SIG-M5 treated with dmso at 0.1 percent for 504 hours (cell line): ENCODE measurements around the gene HABP2.

Experiments
- DNase-seq: peaks from one replicate; lab custom pipeline; 2025; ENCODE audit not compliant: unreplicated experiment; lab: John Stamatoyannopoulos, UW

The HABP2 gene

DNA sequence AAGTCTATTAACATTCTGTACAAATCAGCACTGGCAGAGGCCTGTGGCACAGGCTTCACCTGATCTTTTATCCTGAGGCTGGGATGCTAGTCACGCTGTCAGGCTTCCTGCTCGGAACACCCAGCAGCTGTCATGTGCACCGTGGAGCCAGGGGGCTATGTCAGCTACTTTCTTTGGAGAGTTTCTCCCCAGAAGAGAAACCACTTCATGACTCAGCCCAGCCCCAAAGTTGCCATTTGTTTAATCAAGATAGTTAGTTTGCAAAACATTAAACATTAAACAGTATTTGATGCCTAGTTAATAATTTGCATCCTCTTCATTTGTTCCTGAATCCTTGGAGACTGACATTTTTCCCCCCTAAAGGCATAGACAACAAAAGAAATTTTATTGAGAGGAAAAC lies at the start of gene HABP2:
TSS of gene HABP2 (plus strand) at position 353 of the 400 bp plus-strand sequence. CDS start 69 bp downstream, outside the sequence.
- no peak for DNase-seq

DNA sequence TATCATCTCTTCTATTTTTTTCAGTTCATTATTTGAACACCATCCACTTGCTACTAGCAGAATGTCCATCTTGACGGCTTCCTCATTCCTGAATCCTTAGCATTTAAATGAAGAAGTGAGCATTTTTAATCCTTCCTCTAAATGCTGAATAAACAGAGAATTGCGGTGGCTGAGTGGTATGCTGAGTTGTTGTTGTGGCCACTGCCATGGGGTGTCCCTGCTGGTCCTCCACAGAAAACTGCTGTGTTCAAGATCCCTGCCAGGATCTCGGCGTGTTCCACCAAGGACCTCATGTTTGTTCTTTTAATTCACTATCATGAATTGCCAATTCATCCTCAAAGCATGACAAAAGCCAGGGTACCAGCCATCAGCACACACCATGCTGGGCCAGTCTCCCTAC lies 48.9 kb upstream of the HABP2 start:
- no peak for DNase-seq

DNA sequence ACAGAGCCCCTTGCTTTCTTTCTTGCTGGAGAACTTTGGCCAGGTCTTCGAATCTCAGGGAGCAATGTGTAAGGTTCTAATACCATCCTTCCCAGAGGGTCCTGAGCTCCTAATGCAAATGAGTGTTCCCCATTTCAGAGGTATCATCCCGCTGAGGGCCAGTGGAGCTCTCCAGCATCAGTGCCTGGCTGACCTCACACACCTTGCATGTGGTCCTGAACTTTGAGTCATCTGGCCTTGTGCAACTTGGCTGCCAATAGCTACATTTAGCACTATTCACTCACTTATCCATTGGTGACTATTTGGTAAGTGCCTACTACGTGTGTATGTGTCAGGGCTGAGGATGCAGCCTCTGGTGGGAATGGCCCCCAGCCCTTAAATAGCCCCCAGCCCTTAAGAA lies 48.4 kb upstream of the HABP2 start:
- no peak for DNase-seq

DNA sequence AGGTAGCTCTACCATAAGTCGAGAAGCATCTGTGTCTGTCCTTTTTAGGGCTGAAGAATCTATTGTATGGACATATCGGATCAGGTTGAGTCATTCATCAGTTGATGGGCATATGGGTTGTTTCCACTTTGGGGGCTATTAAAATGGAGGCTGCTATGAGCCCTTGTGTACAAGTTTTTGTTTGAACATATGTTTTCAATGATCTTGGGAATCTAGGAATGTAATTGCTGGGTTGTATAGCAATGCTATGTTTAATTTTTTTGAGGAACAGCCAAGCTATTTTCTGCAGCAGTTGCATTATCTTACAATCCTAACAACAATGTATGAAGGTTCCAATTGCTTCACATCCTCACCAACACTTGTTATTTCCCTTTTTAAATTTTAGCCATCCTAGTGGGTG lies 46.4 kb upstream of the HABP2 start:
- DNase-seq, result no peak

DNA sequence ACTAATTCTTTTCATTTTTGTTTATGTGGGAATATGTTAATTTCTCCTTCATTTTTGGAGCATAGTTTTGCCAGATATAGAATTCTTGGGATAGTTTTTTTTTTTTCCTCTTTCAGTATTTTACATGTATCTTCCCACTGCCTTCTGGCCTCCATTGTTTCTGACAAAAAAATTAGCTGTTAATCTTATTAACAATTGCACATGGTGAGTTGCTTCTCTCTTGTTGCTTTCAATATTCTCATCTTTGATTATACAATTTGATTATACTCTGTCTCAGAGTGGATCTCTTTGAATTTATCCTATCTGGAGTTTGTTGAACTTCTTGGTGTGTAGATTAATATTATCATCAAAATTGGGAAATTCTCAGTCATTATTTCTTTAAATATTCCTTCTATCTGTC lies 41.4 kb upstream of the HABP2 start:
- DNase-seq, result no peak

DNA sequence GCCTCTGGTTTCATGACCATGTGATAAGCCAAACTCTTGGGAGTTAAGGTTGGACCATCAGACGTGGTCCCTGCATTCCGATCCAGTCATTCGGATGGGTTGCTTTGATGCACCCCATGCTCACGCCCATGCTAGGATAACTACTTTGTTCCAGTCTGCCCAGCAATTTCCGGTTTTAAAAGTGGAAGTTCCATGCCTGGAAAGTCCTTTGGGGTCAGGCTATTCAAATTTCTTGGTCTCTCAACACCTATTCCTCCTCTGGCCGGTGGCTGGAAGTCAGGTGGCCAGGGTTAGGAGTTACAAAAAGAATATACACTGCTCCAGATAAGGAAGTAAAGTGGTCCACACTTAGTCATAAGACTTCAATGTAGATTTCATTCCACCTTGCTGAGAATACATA lies 37.7 kb upstream of the HABP2 start:
- DNase-seq, result no peak

DNA sequence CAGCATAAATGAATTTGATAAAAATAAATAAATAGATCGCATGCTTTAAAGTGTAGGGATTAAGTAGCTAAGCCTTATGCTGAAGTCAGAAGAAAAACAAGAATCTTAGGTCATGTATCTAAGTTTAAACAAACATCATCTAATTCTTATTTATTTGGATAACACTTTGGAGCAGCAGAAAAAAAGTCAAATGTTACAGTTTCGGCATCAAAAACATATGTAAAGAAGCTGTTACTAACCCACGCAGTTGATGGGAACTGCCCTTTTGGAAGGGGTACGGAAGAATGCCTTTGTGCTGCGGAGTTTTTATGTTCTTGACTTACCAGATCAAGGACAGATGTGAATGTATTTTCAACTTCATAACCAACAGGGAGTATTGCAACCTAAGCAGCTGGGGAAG lies 37.3 kb upstream of the HABP2 start:
- no peak for DNase-seq

DNA sequence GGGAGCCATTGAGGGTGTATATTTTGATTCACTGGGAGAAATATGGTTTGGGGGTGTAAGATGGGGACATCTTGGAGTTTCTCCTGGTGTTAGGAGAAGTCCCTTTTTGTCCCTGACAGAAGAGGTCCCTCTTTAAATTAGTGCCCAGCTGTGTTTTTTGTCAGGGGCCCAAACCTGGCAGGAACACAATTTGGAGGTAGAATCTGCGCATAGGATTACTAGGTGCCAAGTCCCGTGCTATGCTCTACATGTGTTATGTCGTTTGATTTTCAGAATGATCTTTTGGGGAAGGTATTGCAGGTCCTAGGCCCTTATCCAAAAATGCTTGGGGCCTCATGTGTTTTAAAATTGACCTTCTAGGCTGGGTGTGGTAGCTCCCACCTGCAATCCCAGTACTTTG lies 36.8 kb upstream of the HABP2 start:
- DNase-seq, result no peak

DNA sequence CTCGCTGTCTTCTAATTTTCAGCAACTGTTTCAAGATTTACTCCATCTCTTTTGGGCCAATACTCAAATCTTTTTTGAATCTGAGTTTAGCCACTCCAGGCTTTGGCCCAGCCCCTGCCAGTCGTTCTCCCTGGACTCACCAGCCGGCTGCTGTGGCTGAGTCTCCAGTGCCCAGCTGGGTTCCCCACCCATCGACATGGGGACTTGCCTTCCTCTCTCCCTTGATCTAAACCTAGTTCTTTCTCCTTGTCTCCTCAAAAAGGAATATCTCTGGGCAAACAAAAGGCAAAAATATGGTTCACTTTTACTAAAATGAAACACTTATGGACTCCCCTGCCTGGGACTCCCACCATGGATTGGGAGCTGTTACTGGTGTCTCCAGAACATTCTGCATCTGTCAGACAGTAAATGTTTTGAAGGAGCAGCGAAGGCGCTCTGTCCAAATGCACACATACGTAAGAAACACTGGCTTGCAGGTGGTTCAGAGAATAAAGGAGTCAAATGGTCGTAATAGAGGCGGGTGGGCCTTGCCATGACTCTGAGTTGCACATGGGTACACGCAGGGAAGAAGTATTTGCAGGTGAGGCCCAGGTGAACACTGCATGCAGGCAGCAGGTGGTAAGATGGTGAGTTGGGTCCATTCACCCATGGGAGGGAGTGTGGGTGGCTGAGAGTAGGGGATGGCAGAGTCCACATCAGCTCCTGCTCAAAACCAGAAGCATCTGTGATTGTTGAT lies 35.5 kb upstream of the HABP2 start:
- DNase-seq, result no peak

DNA sequence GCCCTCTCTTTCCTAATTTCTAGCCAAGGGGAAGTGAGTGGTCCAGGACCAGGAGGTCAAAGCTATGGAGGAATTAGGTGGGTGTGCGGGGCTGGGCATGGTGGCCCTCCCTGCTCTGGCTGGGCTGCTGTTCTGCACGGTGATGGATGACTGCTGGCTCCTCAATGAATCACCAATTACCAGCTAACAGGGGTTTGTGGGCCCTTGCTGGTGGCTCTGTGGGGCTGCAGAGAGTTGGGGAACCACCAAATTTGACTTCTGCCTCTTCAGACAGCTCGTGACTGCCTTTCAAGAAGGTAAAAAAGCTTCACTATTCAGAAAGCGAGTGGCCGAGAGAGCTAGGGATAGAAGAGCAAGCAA lies 35.0 kb upstream of the HABP2 start:
- DNase-seq, result no peak

DNA sequence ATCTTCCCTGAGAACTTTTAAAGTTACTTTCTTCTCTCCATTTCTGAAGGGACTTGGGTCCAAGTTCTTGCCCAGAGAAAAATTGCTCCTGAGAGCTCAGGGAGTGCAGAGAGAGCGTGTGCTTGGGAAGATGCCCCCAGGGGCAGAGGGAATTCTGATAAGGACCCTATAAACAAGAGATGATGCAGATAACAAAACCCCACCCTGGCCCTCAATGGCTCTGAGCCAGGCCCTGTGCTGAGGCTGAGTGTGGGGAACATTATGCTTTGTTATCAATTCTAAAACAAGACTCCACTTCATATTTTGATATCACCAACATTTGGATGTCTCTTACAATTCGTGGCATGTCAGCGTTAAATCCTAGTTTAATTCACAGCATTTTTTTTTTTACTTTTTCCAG lies 34.4 kb upstream of the HABP2 start:
- DNase-seq, result no peak

DNA sequence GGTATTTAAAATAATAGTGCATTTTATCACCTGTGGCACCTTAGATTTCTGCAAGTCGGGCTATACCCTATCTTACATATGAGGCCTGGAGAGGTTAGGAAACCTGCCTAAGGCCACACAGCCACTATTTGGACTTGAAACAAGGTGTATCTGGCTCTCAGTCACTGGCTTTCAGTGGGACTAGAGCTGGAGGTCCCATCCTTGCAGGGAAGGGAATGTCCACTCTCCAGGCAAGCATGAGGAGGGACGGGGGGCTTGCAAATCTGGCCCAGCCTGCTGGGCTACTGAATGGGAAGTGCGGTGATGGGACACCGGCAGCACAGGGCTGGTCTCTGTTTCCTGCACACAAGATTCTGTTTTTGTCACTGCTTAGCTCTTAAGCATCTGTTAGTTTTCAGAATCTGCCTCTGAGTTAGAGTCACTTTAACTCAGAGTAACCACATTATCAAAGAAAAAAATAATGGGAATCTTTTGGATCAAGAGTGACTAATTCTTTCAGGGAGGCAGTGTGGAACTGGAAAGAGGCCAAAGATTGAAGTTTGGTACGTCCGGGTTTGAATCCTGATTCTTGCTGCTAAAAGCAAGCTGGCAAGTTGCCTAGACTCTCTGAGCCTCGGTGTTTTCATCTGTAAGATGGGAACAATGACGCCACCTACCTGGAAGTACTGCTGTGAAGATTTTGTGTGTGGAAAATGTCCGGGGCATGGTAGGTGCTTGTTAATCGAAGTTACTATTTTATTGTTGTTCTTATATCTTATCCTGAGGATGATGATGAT lies 33.8 kb upstream of the HABP2 start:
- no peak for DNase-seq

DNA sequence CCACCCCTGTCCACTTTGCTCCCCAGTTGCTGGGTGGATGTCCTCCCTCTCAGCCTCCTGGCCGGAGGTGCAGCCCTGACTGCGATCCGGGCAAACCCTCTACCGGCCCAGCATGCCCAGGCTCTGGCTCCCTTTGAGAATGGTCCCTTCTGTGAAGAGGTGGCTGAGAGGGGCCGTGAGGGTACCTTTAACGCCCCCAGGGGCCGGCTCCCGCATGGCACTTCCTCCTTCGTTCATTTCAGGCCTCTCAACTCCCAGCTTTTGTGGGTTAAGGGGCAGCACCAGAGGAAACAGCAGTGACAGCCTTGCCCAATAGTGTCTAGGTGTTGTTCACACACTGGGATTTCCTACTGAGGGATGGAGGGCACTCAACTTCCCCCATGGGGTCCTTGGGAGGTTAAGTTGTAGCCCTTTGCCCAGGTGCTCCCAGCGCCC lies 33.2 kb upstream of the HABP2 start:
- no peak for DNase-seq

DNA sequence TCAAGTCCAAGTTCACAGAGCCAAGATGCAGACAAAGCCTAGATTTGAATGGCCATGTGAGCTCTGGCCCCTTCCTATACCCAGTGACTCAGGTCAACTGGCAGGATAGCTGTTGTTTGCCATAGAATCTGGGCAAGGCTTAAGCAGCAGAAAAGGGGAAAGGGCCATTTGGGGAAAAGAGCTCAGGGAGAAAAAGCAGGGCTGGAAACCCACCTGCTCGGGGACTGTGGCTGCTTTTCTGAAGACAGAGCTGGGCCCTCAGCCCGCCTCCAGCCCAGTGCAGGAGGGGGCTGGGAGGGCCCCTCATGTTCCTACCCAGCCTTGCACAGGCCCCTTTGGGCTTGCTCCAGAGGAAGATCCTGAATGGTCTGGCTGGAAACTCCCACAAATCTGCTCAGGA lies 32.6 kb upstream of the HABP2 start:
- DNase-seq, result no peak

DNA sequence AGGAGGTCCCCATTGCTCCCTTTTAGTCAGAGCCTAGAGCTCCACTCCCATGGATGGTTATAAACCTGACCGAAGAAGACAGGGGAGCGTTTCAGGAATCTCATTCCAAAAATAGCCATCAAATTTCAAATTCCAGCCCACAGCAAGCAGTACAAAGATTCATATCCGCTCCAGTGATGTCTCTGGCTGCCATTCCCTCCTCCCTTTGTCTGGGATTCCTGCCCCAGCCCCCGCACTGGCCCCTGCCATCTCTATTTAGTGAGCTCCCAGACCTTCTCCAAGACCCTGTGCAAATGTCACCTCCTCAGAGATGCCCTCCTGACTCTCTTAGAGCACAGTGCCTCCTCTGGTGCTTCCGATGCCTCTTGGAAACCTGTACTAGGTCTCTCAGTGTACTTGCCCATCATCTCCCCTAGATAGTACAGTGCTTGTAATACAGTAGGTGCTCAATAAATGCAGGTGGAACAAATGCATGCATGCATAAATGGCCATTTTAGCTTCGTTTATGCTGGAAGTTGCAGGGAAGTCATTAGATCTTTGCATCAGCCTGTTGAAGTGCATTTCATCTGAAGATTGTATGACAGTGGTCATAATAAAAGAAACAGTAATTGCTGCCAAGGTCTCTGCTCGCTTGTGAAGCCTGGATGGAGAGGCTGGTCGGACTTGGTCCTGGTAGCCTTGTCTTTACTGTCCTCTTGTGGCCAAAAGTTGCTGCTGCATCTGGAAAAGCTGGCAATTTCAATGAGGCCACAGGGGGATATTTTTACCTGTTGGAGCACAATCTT lies 32.0 kb upstream of the HABP2 start:
- DNase-seq, result peak; percentile 57

DNA sequence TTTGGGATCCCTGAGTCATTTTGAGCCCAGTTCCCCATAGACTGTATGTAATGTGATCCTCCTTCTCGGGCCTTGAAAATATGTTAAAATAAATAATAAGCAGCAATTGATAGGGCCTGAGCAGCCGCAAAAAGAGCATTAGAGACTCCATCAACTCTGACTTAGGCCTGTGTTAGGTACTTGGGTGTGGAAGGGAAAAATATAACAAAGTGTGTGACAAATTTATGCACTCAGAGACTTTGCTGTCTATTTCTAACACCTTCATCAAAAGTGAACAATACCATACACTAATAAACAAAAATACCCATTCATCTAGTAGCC lies 31.4 kb upstream of the HABP2 start:
- DNase-seq, result no peak

DNA sequence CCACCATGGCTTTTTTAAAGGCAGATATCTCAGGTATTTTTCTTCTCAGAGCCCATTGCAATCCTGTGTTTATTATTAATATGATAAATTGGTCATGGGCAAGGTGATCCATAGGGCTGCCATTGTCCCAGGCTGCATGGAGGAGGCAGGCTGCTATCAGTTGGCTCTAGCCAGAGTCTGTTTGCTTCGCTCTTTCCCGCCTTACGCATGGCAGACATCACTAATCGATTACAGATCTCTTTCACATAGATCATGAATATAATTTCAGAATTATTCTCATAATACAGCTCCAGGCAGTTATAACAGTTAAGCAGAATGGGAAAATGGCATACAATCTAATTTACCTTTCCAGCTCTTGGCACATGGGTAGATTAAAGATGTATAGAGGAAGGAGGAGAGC lies 30.4 kb upstream of the HABP2 start:
- no peak for DNase-seq

DNA sequence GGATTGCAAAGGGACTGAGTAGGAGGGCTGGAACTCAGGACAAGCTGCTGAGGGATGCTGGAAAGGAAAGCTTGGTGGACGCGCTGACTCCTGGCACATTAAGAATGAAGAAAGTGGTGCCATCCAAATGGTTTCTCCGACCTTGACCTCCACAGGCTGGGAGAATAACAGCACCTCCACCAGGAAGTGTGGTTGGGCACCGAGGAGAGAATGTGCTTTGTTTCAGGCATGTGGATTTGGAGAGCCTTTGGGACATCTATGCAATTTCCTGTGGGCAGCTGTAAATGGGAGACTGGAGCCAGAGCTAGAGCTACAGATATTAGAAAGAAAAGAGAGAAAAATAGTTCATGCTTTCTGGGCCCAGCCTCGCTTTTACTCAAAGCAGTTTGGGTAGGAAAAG lies 29.8 kb upstream of the HABP2 start:
- no peak for DNase-seq

DNA sequence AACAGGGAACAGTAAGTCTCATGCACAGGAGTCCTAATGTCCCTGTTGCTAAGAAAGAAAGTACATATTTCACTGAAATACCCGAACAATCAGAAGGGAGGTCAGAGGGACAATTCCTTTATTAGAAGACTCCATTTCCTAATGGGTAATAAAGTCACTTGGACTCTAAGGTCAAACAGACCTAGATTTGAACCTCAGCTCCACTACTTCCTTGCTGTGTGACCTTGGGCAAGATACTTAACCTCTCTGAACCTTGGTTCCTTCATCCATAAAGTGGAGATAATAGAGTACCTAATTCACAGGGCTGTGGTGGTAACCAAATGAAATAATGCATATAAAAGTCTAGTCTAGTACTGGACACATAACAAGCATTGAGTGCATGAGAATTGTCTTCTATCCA lies 29.2 kb upstream of the HABP2 start:
- no peak for DNase-seq

DNA sequence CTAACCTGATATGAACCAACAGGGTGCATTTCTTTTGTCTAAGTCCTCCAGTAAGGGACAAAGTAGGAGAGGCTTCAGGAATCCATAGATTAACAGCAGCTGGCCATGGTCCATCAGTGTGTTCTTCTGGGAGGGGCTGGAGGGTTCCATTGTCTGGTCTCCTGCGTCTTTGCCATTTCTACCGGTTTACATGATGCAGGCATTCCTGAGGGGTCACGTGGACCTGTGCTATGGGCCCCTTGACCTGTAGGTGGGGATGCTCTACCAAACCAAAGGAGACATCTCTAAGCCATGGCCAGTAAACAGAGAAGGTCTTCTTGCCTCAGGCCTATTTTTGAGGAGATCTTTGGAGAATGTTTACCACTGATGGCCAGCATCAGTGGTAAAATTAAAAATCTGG lies 28.7 kb upstream of the HABP2 start:
- no peak for DNase-seq

DNA sequence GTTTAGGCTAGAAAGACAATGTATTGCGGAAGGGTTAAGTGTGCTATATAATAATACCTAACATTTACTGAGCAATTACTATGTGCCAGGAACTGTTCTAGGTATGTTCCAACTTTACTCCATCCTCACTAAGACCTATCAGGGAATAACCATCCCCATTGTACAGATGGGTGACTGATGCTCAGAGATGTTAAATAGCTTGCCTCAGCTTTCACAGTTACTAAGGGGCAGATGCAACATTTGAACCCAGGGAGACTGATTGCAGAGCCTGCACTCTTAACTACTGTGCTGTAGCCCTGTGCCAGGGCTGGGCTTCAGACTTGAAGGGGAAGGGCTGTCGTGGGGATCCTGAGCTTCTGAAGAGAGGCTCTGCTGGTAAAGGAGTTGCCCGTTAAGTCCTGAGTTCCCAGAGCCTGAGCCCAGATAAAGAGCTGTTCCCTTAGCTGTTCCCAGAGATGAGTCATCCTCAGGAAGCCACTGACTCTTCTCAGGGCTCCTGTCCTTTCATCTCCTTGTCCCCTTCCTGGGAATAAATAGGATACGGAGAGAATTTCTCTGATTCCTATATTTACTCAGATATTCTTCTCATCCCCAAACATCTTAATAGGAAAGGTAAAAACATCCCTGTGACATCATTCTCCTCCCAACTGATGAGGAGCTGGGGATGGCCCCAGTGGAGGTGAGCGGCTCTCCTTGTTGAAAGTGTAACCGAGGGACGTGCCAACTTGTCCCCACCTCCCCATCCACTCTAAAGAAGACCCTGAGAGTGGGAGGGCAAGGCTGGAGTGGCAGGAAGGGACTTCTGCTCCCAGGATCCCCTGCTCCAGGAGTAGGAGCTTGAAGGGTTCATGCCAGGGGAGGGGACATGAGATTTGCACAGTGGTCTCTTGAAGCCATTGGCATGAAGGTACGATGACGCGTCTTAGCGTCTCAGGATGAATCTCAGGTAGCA lies 28.0 kb upstream of the HABP2 start:
- DNase-seq, result no peak
